COR-L47 (cell line): Measurements from ENCODE around the gene EML1.
A peak's percentile ranks its signal among the peaks of the same experiment; 100 is the strongest.

Experiments used
- DNase-seq: peaks from one replicate; lab custom pipeline; 2025; lab: John Stamatoyannopoulos, UW

Gene EML1

DNA sequence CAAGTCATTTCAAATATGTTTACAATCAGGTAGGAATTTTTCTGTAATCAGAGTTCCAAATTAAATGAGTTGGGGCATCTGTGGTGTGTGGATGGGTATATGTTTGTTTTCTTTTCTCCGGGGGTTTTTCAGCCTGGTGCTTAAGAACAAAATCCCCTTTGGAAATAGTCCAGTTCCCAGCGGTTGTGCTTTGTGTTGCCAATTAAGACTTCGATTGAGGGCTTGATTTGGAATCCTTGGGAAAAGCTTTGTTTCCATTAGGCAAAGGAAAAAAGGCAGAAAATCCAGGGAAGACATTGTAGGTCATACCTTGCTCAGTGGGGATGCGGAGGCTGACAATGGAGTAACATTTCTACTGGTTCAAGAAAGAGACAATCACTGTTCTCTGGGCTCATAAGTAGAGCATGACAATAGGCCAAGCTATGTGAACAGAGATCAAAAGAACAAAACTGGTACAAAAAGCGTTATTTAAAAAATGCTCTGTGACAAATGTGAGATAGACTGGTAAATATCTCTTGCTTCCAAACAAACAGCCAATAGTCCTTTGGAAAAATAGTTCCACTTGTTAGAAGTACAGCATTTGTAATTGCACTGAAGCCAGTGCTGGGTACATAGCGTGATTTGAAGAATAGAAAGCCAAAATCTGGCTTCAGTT lies 79.7 kb downstream of the EML1 start:
- DNase-seq = peak; percentile 93

DNA sequence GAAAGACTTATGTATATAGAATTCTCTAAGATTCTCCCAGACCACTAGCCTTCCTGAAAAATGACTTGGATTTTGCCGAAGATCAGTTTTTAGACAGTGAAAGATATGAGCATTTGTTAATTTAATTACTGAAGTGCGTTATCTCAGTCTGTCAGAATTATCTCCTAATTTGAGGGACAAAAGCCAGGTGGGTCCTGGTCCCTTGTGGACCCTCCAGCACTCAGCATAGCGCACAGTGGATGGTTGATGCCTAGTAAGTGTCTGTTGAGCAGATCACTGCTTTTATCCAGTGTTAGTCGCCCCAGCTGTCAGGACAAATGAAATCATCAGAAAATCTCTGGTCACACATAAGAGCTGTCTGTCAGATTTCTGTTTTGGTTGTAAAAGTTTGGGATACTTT lies 80.4 kb downstream of the EML1 start:
- no peak for DNase-seq

DNA sequence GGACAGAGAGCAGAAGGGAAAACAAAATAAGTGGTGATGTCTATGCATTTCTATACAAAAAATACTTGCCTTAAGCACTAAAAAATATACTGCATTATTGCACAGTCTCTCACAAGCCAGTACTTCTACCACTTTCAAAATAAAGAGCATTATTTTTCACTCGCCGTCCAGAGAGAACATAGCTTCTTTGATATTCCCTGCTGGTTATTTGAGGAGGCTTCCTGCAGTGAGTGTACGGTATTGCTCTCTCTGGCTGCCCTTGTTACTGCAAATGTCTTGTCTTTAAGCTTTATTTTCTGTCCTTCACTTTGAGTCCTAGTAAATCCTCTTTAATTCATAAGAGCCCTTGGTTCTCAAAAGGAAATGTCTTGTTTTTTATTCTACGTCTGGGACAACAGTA lies 81.1 kb downstream of the EML1 start:
- no peak for DNase-seq

DNA sequence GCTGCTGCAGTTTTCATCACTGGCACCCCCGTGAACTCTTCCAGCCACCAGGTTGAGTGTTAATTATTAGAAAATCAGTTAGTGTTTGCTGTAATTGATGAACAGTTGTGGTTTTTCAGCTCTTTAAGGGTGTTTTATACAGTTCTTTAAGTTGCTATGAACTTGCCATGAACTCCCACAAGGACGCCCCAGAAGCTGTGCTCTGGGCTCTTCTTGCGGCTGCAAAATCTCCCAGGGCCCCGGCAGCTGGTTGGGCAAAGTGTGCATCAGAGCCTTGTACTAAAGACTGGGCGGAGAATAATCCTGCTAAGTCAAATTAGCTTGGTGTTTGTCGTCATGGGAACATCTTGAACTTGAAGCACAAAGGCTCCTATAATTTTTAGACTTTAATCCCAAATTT lies 82.2 kb downstream of the EML1 start:
- DNase-seq = no peak

DNA sequence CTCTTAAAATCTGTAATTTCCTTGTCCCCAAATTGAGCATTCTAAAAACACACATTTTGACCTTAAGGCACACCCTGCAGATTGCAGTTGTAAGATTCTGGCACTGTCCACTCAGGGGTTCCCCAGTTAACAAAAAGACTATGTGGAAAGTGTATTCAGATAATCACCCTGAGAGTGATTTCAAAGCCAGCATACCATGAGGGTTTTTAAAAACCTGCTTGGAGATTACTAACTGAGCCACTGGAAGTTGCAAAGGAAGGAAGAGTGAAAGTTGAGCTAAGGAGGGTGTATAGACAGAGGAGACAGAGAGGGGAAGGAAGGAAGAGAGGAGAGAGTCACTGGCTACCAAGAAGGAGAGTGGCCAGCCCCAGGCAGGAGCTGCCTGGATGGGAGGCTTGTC lies 82.6 kb downstream of the EML1 start:
- no peak for DNase-seq

DNA sequence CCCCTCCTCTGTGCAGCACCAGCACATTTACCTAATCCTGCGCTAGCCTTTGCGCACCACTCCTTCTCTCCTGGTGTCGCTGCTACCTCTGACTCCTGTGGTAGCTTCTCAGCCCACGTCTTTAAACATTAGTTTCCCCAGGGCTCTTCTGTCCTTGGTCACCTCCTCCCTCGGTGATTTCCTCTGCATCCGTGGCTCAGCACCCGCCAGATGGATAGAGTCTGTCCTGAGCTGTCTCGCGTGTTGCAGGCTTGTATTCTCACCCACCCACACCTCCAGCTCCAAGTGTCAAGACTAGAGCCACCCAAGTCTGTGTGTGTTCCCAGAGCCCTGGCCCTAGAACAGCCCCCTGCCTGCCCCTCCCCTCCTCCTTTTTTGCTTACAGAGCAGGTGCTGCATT lies 83.2 kb downstream of the EML1 start:
- DNase-seq = no peak

DNA sequence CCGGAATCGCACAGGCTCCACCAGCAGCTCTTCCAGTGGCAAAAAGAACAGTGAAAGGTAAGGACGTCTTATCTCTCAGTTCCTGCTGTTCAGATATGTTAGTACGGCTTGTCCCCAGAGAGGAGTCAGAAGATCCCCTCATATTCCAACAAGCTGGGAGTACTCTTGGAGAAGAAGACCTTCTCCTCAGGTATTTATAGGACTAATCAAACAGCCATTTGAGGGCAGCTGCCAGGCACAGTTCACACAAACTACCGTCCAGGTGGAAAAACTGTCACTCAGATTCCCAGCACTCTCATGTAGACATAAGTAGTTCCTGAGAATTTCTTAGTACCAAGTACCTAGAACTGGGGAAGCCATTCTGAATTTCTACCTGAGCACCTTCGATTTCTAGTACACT lies 85.3 kb downstream of the EML1 start:
- no peak for DNase-seq

DNA sequence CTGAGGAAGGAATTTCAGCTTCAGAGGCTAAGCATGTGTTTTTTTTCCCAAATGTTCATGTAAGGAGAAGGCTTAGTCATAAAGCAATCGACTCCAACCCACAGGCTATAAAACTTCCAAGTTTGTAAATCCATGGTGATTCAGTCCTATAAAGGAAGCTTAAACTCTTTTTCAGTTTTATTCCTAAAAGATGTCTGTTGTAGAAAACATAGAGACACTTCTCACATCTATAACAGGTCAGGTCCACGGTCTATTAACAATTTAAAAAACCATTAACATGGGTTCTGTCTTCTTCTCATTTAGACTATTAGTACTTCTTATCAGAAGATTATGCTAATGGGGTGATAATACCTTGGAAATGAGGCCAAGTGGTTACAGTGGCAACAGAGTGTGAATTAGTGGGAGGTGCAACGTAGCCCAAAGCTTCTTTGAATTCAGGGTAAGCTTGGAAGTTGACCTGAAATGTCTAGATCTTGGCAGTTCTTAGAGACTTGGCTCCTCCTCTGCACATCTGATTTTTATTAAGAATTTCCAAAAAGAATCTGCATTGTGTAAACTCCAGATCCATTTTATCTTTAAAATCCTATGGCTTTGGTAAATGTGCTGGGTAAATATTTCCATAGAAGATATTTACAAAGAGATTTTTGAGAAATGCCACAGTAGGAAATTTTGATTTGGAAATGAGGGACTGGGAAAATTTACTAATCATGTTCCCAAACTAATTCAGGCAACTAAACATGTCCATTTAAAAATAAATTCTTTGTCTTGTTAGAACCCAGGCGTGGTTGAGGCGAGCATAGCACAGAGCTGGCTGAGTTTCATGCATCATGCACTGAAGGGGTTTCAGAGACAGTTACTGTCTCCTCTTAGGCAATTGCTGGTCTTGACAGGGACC lies 86.4 kb downstream of the EML1 start:
- no peak for DNase-seq

DNA sequence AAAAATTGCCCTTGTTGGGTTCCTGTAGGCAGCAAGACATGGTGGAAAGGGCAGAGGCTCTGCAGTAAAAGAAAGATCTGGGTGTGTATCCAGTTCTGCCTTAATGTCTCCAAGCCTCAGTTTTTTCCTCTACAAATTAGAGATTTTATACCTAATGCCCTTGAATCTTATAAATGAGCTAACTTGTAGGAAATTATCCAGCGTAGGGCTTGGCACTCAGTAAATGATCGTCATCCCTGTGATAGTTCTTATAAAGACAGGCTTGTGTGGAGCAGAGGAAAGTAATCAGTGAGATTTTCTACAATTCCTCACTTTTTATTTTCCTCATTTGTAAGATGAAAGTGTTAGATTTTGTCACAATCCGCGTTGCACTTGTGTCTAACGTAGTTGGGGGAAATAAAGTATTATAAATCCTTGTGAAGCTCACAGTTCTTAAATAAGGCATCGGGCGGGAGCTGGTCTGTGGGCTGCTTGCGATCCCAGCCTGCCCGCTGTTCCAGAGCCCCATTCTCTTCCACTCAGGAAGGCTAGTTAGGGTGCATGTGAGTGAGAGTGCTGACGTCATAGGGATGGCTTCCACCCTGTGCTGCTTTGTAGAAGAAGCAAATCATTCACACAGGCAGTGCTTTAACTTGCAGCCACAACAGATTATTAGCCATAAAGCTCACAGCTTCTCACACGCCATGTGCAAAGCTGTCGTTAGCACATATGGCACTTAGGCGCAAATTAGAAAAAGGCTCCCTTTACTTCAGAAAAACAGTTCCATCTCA lies 87.6 kb downstream of the EML1 start:
- no peak for DNase-seq

DNA sequence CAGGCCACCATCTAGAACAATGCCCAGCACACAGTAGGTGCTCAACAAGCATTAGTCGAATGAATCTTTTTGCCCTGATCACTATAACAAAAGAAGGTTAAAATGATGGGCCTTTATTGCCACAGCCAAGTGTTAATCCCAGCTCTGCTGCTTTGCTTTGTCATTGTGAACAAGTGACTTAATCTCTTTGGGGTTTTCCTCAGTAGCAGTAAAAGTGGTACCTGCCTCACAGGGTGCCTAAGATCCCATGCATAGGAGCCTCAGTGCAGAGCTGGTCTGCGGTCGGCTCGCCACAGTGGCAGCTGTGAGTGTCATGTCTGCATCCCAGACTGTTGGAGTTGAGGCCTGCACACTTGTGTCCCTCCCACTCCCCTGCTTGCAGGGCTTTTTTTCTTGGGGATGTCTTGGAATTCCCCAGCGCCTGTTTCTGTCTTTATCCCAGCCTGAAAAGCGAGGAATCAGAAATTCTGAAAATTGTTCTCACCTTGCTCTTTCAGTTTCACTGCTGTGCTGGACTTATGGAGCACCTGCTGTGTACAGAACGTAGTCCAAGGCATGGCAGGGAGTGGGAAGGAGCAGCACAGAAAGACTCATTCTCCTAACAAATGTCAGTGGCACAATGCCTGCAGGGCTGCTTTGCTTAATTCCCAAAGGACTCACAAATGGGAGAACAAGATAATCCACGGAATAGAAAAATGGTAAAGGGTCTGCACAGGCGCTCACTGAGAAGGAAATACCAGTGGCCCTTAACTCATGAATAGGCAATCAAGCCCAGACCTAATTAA lies 90.8 kb downstream of the EML1 start:
- DNase-seq = no peak

DNA sequence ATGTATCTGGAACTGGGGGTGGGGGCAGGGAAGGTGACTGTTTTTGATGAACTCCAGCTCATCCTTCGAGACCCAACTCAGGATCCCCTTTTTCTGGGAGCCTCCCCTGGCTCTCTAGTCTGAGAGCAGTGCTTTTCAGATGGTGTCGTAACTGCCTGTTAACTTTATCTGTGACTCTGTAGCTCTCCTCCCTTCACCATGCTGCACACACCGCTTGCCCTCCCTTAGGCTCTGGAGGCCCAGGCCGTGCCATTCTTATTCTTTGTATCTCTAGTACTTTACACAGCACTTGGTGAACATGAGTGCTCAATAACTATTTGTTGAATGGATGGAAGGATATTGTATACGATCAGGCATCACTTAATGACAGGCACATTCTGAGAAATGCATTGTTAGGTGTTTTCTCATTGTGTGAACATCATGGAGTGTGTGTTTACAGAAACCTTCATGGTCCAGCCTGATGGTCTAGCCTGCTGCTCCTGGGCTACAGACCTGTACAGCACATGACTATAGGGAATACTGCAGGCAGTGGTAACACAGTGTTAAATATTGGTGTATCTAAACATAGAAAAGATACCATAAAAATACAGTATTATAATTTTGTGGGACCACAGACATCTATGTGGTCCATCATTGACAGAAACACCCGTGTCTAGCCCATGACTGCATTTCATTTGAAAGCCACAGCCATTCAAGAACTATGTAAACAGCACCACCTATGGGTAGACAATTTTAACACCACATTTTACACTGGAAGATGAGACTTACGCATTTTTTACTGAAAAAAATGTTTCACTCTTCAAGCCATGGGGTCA lies 91.8 kb downstream of the EML1 start:
- peak; percentile 79 for DNase-seq

DNA sequence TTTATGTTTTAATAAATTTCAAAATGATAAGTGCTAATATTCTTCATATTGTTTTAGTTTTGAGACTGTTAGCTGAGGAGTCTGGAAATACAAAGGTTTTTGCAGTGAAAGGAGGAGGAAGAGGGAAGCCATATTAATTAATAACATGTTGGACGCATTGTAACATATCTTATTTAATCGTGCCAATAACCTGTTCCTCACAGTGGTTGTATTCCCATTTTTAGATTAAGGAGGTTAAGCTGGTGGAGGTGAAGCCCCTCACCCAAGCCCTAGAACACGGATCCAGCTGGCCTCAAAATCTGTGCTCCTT lies 92.4 kb downstream of the EML1 start:
- no peak for DNase-seq

DNA sequence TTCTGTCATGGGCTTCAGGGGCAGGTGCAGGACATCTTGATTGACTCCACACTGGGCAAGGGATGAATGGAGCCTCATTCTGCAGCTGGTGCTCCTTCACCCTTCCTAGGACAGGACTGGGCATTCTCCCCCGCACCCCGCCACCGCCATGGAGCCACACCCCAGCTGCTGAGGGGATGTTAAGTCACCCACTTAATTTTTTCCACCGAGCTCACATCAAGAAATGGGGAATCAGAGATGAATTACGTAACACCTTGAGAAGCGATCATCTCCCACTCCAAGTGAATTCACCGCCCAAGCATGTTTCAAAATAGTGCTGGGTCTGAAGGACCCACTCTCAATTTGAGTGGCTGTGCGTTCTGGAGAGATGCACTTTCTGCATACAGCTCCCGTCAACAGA lies 94.2 kb downstream of the EML1 start:
- DNase-seq = no peak

DNA sequence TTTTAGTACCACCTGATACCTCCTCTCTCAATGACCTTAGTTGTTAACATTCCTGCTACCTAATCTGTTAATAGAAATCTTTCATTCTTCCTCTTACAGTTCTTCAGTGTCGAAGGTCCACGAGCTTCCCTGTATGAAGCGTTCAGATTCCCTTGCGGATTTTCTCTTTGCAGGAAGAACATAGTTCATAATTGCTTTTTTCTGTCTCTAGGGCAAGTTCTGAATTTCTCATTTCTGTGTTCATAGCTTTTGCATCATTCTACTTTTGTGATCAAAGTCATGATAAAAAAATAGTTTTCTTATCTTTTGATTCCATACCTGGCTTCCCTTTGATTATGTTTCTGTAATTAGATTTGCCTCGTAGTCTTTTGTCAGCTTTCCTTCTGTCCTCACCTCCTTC lies 94.9 kb downstream of the EML1 start:
- DNase-seq = no peak

DNA sequence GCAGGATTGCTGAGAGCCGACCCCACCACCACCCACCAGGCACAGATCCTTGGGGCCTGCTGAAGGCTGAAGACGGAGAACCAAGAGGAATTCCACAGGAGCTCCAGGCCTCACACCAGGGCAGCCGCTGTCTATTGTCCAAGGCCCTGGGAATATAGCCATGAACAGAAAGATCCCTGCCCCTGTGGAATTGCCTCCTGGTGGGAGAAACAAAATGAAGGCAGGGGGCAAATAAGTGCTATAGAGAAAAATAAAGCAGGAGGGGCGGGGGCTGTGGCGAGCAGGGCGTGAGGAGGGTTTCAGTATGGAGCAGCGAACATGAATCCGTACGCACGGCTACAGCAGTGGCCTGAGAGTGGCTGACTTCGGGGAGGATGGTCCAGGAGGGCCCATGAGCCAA lies 96.1 kb downstream of the EML1 start:
- DNase-seq = no peak

DNA sequence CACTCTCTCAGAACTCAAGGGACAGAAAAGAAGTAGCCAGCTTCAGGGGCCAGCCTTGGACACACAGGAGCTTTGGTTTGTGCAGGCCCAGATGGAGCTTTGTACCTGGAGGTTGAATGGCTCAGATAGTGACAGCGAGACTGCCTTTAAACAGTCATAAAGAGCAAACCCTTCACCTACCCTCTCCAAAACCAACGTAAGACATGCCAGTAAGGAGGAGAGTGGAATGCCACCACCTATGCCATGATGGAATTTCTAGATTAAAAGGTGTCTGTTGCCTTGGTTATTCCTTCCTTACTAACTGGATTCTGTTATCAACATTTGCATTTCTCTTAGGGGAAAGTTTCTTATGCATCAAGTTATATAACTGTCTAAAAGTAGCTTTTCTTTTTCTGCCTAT lies 98.1 kb downstream of the EML1 start:
- no peak for DNase-seq

DNA sequence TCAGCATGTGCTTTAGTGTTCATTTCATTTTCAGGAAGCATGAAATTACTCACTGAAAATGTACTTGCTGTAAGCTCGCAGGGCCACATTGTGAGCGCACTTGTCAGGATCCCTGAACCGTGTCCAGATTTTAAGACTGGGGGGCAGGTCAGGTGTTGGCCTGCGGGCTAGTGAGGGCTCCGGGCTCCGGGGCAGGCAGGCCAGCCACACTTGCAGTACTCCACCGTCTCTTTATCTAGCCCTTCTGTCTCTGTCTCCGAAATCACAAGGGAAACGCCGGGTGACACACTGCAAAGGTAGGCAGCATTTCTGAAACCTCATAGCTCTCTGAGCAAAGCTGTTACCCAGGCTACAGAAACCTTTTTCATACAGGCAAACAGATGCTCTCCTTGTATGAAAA lies 98.7 kb downstream of the EML1 start:
- DNase-seq = no peak

DNA sequence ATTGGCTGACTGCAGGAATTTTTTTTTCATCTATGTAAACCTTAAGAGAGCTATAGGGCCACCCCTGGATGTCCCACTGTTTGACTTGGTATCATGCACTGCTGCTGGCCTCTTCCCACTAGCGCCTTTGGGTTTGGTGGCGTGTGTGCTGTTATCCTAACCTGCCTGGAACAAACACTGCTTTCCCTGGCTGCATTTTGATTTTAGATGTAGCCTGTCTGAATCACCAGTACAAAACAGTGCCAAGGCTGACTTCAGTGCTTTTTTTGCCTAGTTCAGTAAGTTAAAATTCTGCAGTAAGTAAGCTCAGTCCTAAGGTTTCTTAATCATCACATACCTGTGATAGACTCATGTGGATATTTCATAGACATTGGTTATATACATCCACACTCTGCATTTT lies 99.2 kb downstream of the EML1 start:
- DNase-seq = no peak

DNA sequence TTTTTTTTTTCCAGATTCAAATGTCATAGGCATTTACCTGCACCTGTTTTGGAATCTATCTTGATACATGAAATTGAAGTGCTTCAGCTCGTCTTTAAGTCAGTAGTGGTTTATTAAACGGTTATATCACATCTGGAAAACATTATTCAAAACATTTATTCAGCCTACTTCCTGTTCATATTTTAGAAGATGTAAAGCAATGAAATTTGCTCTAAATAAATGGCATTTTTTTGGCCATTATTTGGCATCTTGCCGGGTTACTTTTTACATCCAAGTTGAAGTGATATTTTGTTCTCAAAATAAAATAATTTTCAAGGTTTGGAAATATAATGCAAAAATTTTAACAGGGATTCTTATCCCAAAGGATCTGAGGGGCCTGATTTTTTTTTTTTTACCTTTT lies 103.1 kb downstream of the EML1 start:
- DNase-seq = no peak

DNA sequence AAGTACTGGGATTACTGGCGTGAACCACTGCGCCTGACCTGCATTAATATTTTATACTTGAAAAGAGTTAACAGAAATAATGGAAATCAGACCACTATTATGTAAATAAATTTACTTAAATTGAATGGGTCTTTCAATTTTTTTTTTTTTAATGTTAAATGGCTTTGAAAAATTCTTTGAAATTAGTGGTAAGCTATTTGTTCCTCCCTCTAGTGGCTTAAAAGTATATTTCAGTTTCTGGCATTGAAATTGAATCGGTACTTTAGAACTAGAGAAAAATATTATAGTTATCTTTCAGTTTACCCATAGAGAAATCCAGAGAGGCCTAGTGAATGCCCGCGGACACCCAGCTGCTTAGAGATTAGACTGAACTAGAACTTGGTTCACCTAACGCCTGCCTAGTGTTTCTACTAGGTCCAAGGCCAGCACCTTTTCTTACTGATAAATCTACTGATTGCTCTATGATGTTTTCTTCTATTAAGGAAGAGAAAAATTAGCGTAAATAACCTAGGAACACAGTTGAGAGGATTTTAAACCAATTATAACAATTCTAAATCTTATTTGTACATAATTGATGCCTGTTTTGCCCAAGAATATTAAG lies 106.5 kb downstream of the EML1 start:
- no peak for DNase-seq

DNA sequence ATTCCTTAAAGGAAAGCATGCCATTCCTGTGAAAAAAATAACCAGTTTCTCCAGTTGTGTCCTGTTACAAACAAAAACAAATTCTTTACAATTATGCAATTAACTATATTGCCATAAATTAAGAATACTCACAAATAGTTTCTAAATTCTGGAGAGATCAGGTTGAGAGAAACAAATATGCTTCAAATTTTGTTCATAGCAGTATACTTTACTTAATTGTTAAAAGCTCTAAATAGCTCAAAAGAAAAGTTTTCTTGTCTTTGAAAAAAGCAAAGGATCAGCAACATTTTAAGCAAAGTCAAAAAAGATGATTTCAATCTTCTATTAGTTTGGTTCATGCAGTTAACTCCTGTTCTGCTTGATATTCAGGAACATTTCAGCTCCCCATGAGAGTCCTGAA lies 109.7 kb downstream of the EML1 start:
- DNase-seq = no peak
